HCT116 (cell line): ENCODE data around the gene ACBD5. TPM values are rescaled to one million over a fixed set of nuclear protein-coding genes. Genes with fewer than 3 reads are reported as not detected.

Experiments
- ATAC-seq: fragments of 200-7000 bp; cut with Tn5 transposase; 2 replicates; pipeline ENCODE4 v1.9.1; 2020; ENCODE audit warnings: mild to moderate bottlenecking, moderate library complexity
- BruUV-seq: library from RNA; stranded (reverse); fragments of 400-500 nt; replicated peaks from 2 replicates; lab custom pipeline; 2021; lab: Mats Ljungman, UMichigan
- CTCF ChIA-PET: fragments of 300-600 bp; sonication (Branson Sonifier 250); formaldehyde crosslinking; loops from one replicate; lab custom pipeline; 2021; ENCODE audit warnings: antibody characterized with exemption; lab: Charles Lee
- POLR2A ChIA-PET: fragments of 300-600, 350-600 bp; sonication (Branson Sonifier 250); formaldehyde crosslinking; loops from one replicate; lab custom pipeline; 2021; ENCODE audit warnings: antibody characterized with exemption; lab: Charles Lee
- RAD21 ChIA-PET, 2 experiments: fragments of 300-600 bp; sonication (Branson Sonifier 250); formaldehyde crosslinking; loops; one replicate each; lab custom pipeline; 2023; ENCODE audit warnings: low total read pairs in 2 of 2; ENCODE audit not compliant: uncharacterized antibody in 2 of 2, unreplicated experiment in 2 of 2, low non-redundant PET in 1 of 2; lab: Charles Lee
- DNase-seq: peaks from one replicate; pipeline ENCODE4 v3.0.0-alpha.2; 2010; ENCODE audit warnings: low read depth, low spot score
- H2AFZ ChIP-seq: fragments of 200-600 bp; shearing (Covaris generic), sonication (generic); 2 replicates; pipeline ENCODE4 v1.6.1; 2017; ENCODE audit warnings: low read depth, mixed run types, mixed read lengths, antibody characterized with exemption, low read length; ENCODE audit not compliant: poor library complexity, severe bottlenecking
- H3K27ac ChIP-seq: 2 replicates; pipeline ENCODE4 v1.5.1; 2012; ENCODE audit warnings: low read depth, low read length
- H3K27me3 ChIP-seq: fragments of 200-600 bp; sonication (generic); 2 replicates; pipeline ENCODE4 v1.6.1; 2016; ENCODE audit warnings: mixed run types, low read length, mixed read lengths; ENCODE audit not compliant: insufficient read depth
- H3K36me3 ChIP-seq, 2 experiments: fragments of 200-500 bp in 1 of 2; fragments of 200-600 bp in 1 of 2; sonication (Bioruptor generic) in 1 of 2; sonication (generic) in 1 of 2; 2 replicates each; pipeline versions ENCODE4 v1.5.1 to v1.6.1; 2014 to 2016; ENCODE audit warnings: low read length in 2 of 2, inconsistent platforms in 1 of 2, mixed read lengths in 1 of 2, mixed run types in 1 of 2; ENCODE audit not compliant: insufficient read depth in 2 of 2, control insufficient read depth in 1 of 2
- H3K4me1 ChIP-seq, 2 experiments: fragments of 200-600 bp in 1 of 2; sonication (generic) in 1 of 2; 2 replicates each; pipeline versions ENCODE4 v1.5.1 to v1.6.1; 2012 to 2017; ENCODE audit warnings: low read length in 2 of 2, inconsistent platforms in 1 of 2, mild to moderate bottlenecking in 1 of 2, mixed read lengths in 1 of 2, mixed run types in 1 of 2, moderate library complexity in 1 of 2; ENCODE audit not compliant: insufficient read depth in 2 of 2, control insufficient read depth in 1 of 2
- H3K4me2 ChIP-seq: fragments of 200-600 bp; sonication (generic); 2 replicates; pipeline ENCODE4 v1.6.1; 2017; ENCODE audit warnings: mixed run types, low read length, mixed read lengths
- H3K4me3 ChIP-seq, 2 experiments: fragments of 200-600 bp in 1 of 2; sonication (generic) in 1 of 2; replicated peaks in 1 of 2; 2 replicates each; pipeline ENCODE4 v1.5.1; 2011 to 2016; ENCODE audit warnings: low read length in 2 of 2, control low read depth in 1 of 2, low read depth in 1 of 2, mild to moderate bottlenecking in 1 of 2, mixed read lengths in 1 of 2, mixed run types in 1 of 2
- H3K79me2 ChIP-seq: fragments of 200-600 bp; sonication (generic); 2 replicates; pipeline ENCODE4 v1.6.1; 2017; ENCODE audit warnings: mild to moderate bottlenecking, mixed run types, low read length, moderate library complexity, mixed read lengths; ENCODE audit not compliant: insufficient read depth
- H3K9ac ChIP-seq: fragments of 200-600 bp; sonication (generic); 2 replicates; pipeline ENCODE4 v1.6.1; 2016; ENCODE audit warnings: low read length, mixed read lengths
- H3K9me2 ChIP-seq: fragments of 200-600 bp; sonication (generic), shearing (Covaris generic); 2 replicates; pipeline ENCODE4 v1.6.1; 2017; ENCODE audit warnings: mixed run types, mild to moderate bottlenecking, moderate library complexity; ENCODE audit not compliant: insufficient read depth
- H3K9me3 ChIP-seq, 2 experiments: fragments of 200-500 bp in 1 of 2; fragments of 200-600 bp in 1 of 2; sonication (Bioruptor generic) in 1 of 2; sonication (generic) in 1 of 2; 2 replicates each; pipeline ENCODE4 v1.6.1; 2014 to 2017; ENCODE audit warnings: low read length in 2 of 2, mixed read lengths in 2 of 2, inconsistent platforms in 1 of 2, low read depth in 1 of 2, mild to moderate bottlenecking in 1 of 2, mixed run types in 1 of 2, moderate library complexity in 1 of 2; ENCODE audit not compliant: control insufficient read depth in 1 of 2, insufficient read depth in 1 of 2
- H4K20me1 ChIP-seq: fragments of 200-600 bp; sonication (generic), shearing (Covaris generic); 2 replicates; pipeline ENCODE4 v1.6.1; 2017; ENCODE audit warnings: mixed run types, mild to moderate bottlenecking, moderate library complexity; ENCODE audit not compliant: insufficient read depth
- CBX3 ChIP-seq: IDR thresholded peaks from 2 replicates; pipeline ENCODE4 v1.6.1; 2012; ENCODE audit warnings: low read depth
- CEBPB ChIP-seq: IDR thresholded peaks from 2 replicates; pipeline ENCODE4 v1.6.1; 2012; ENCODE audit warnings: low read depth
- ELF1 ChIP-seq: IDR thresholded peaks from 2 replicates; pipeline ENCODE4 v1.6.1; 2012; ENCODE audit warnings: low read depth, borderline replicate concordance
- EZH2 ChIP-seq: fragments of 200-600 bp; sonication (generic); IDR thresholded peaks from 2 replicates; pipeline ENCODE4 v1.6.1; 2017; ENCODE audit warnings: antibody characterized with exemption, mixed run types
- FOSL1 ChIP-seq: IDR thresholded peaks from 2 replicates; pipeline ENCODE4 v1.6.1; 2012; ENCODE audit warnings: low read depth
- JUND ChIP-seq: IDR thresholded peaks from 2 replicates; pipeline ENCODE4 v1.6.1; 2012
- MAX ChIP-seq: IDR thresholded peaks from 2 replicates; pipeline ENCODE4 v1.6.1; 2012
- POLR2A ChIP-seq: IDR thresholded peaks from 2 replicates; pipeline ENCODE4 v1.7.0; 2011; ENCODE audit warnings: borderline replicate concordance; ENCODE audit not compliant: insufficient read depth, insufficient read length; ENCODE audit errors: extremely low read depth
- POLR2AphosphoS5 ChIP-seq: IDR thresholded peaks from 2 replicates; pipeline ENCODE4 v1.6.1; 2011; ENCODE audit warnings: mild to moderate bottlenecking, low read depth, low read length, moderate library complexity
- RAD21 ChIP-seq: IDR thresholded peaks from 2 replicates; pipeline ENCODE4 v1.6.1; 2012; ENCODE audit warnings: low read depth, mild to moderate bottlenecking
- TCF7L2 ChIP-seq: IDR thresholded peaks from 2 replicates; pipeline ENCODE4 v1.7.0; 2011; ENCODE audit warnings: borderline replicate concordance, inconsistent platforms; ENCODE audit not compliant: insufficient read depth, insufficient read length; ENCODE audit errors: extremely low read depth
- YY1 ChIP-seq: IDR thresholded peaks from 2 replicates; pipeline ENCODE4 v1.6.1; 2011; ENCODE audit warnings: low read length, low read depth, moderate library complexity, mild to moderate bottlenecking; ENCODE audit not compliant: insufficient replicate concordance; ENCODE audit errors: extremely low read depth
- ZBTB33 ChIP-seq: IDR thresholded peaks from 2 replicates; pipeline ENCODE4 v1.6.1; 2011; ENCODE audit warnings: mild to moderate bottlenecking, low read length, moderate library complexity; ENCODE audit not compliant: insufficient replicate concordance; ENCODE audit errors: extremely low read depth
- ZFX ChIP-seq: fragments of 450-650 bp; IDR thresholded peaks from 2 replicates; pipeline ENCODE4 v1.6.1; 2017
- ZNF274 ChIP-seq: fragments of 200-500 bp; sonication (Bioruptor generic); IDR thresholded peaks from 2 replicates; pipeline ENCODE4 v1.6.1; 2014; ENCODE audit warnings: mild to moderate bottlenecking, low read depth, low read length, inconsistent platforms
- intact Hi-C: fragments of 100-400 bp; cut with micrococcal nuclease; formaldehyde crosslinking; loops from 2 replicates; pipeline ENCODE4 v1.10.0; 2022
- total RNA-seq: library from RNA; stranded (reverse); gene quantifications from one replicate; pipeline ENCODE4 v1.2.1, GENCODE V29; 2021; ENCODE audit not compliant: unreplicated experiment

Gene ACBD5
- total RNA-seq, 1 experiment from 2014 or later = 19.5 TPM

GRCh38 chr10:27203806-27204205 is 36.8 kb downstream of the ACBD5 start:
- no TSS peak for BruUV-seq

GRCh38 chr10:27197980-27198620 is 42.5 kb downstream of the ACBD5 start:
- H3K9me3 ChIP-seq = no peaks in the 10 kb centered on the region
- ATAC-seq = no peak
- TF ChIP-seq POLR2A (no peak), ELF1 (no peak), EZH2 (no peak), CEBPB (no peak), ZBTB33 (no peak), ZFX (no peak), YY1 (no peak), FOSL1 (no peak), ZNF274 (no peak), RAD21 (no peak), POLR2AphosphoS5 (no peak), JUND (no peak), TCF7L2 (no peak)

More at GRCh38 chr10:27203806-27204205, 36.8 kb downstream of the ACBD5 start:
- Histone ChIP-seq H3K27me3 (no peaks in the 10 kb centered on the region), H3K27ac (no peak overlapping the region), H3K9me3 (no peaks in the 10 kb centered on the region), H3K4me2 (no peak overlapping the region), H3K79me2 (no peaks in the 10 kb centered on the region), H3K4me1 (no peaks in the 10 kb centered on the region), H2AFZ (no peak overlapping the region), H4K20me1 (no peaks in the 10 kb centered on the region), H3K4me3 (no peak overlapping the region), H3K9ac (no peak overlapping the region), H3K36me3 (peaks cover 6 to 25% of the 10 kb centered on the region in 2 experiments; a peak in 3 of 4 replicates), H3K9me2 (no peaks in the 10 kb centered on the region)
- RAD21 ChIA-PET = no interaction called here
- POLR2A ChIA-PET = no interaction called here
- CTCF ChIA-PET = no interaction called here
- intact Hi-C loops = no loop called here
- TF ChIP-seq MAX (no peak), CBX3 (no peak), RAD21 (no peak), ELF1 (no peak)
- DNase-seq (no peak), ATAC-seq (no peak)

More at GRCh38 chr10:27197980-27198620, 42.5 kb downstream of the ACBD5 start:
- Histone ChIP-seq H2AFZ (no peak overlapping the region), H3K27me3 (no peaks in the 10 kb centered on the region), H4K20me1 (no peaks in the 10 kb centered on the region), H3K27ac (no peak overlapping the region), H3K4me1 (no peaks in the 10 kb centered on the region), H3K4me3 (no peak overlapping the region), H3K36me3 (peaks cover 0 to 6% of the 10 kb centered on the region in 2 experiments; a peak in 1 of 4 replicates), H3K79me2 (no peaks in the 10 kb centered on the region), H3K4me2 (no peak overlapping the region), H3K9me2 (no peaks in the 10 kb centered on the region), H3K9ac (no peak overlapping the region)
- ChIA-PET POLR2A (no interaction called here), CTCF (no interaction called here), RAD21 (no interaction called here)
- DNase-seq = no peak
- intact Hi-C loops = no loop called here
- no TSS peak for BruUV-seq
